Kidney (tissue), 14 donors: ENCODE data around the gene ACER1. TPM values are rescaled to one million over a fixed set of nuclear protein-coding genes. Genes with fewer than 3 reads are reported as not detected.
A peak's percentile ranks its signal among the peaks of the same experiment; 100 is the strongest.
"Not testable (repeated sequence)": the region's sequence is repeated elsewhere in the genome, so short reads cannot be mapped to it uniquely, and the experiment has no call there.

Experiments used
- DNase-seq, 5 donors: peaks; one replicate each; pipeline ENCODE4 v3.0.0-alpha.2; 2013 to 2020
- FAIRE-seq: peaks from 2 replicates; lab custom pipeline; 2012; peaks lifted over from hg19 to GRCh38; lab: Jason Lieb, UNC
- H3K27ac ChIP-seq, 2 donors: one replicate each; pipeline ENCODE4 v1.7.0; 2013; ENCODE audit warnings: low read depth in 2 of 2, low read length in 2 of 2, inconsistent platforms in 1 of 2
- H3K27me3 ChIP-seq: one replicate; pipeline ENCODE4 v1.7.1; 2013; ENCODE audit warnings: low read length, inconsistent platforms; ENCODE audit not compliant: control insufficient read depth, insufficient read depth
- H3K36me3 ChIP-seq, 3 donors: one replicate each; pipeline versions ENCODE4 v1.7.0 to v1.7.1; 2013; ENCODE audit warnings: low read length in 3 of 3, control low read depth in 1 of 3, inconsistent platforms in 1 of 3; ENCODE audit not compliant: insufficient read depth in 3 of 3, control insufficient read depth in 2 of 3
- H3K4me1 ChIP-seq, 3 donors: one replicate each; pipeline versions ENCODE4 v1.7.0 to v1.7.1; 2013; ENCODE audit warnings: low read length in 3 of 3, inconsistent platforms in 1 of 3, low read depth in 1 of 3; ENCODE audit not compliant: control insufficient read depth in 2 of 3, insufficient read depth in 2 of 3
- H3K4me3 ChIP-seq, 3 donors: one replicate each; pipeline versions ENCODE4 v1.7.0 to v1.8.1; 2013; ENCODE audit warnings: low read length in 3 of 3, control low read depth in 1 of 3, inconsistent platforms in 1 of 3
- H3K9ac ChIP-seq, 3 donors: one replicate each; pipeline versions ENCODE4 v1.7.0 to v1.7.1; 2013; ENCODE audit warnings: low read length in 3 of 3, control low read depth in 1 of 3, inconsistent platforms in 1 of 3
- H3K9me3 ChIP-seq, 3 donors: one replicate each; pipeline versions ENCODE4 v1.7.0 to v1.7.1; 2013; ENCODE audit warnings: low read length in 3 of 3, control low read depth in 1 of 3, inconsistent platforms in 1 of 3; ENCODE audit not compliant: control insufficient read depth in 2 of 3, insufficient read depth in 1 of 3
- intact Hi-C: fragments of 100-400 bp; cut with DNase I; formaldehyde crosslinking; loops from one replicate; pipeline ENCODE4 v1.11.1; 2022
- polyA plus RNA-seq: library from polyadenylated mRNA; stranded (reverse); fragments of 350-450 nt; fragmentation: Illumina TruSeq; extraction: RNeasy Lipid Tissue Mini Kit (QIAGEN cat#74804); gene quantifications from one replicate; pipeline ENCODE4 v1.2.3, GENCODE V29; 2014; ENCODE audit warnings: low read depth, low replicate concordance; ENCODE audit not compliant: insufficient read depth
- total RNA-seq: library from RNA; stranded (reverse); fragmentation: NEBNext Ultra II Directional; extraction: Animal tissue kit (Norgen Biotek cat#: 25700); gene quantifications from one replicate; pipeline ENCODE4 v1.2.1, GENCODE V29; 2021
- TF ChIP-seq, protein P1 (sequence below): IDR thresholded peaks from 3 replicates; pipeline ENCODE4 v1.5.1; 2012; ENCODE audit warnings: mild to moderate bottlenecking, moderate library complexity, borderline replicate concordance; ENCODE audit not compliant: insufficient read depth; ENCODE audit errors: extremely low read depth
- donor health status: control.
- donor health status: control.
- donor health status: control.
- donor health status: control.
- donor health status: control.
- donor health status: DM: yes; HTN: yes; CAD: no.
- donor health status: Normal renal cell carcinoma (clear cell type).

The ACER1 gene
- total and polyA plus RNA-seq, 2 donors from 2014 or later = not detected

DNA sequence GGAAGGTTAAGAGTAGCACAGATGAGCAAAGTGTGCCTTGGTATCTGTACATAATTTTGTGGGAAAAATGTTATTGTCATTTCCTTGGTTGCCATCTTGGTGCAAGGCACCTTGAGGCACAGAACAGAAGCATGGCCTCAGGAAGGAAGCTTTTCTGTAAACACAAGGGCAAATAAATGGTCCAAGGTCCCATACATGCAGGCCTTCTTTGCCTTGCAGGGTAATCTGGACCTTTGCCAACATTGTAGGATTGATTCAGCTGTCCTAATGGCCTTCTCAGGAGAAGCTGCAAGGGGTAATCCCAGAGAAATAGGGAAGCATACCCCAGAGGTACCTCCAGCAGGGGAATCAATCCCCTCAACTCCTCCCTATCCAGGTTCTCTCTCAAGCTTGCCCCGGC lies 44.7 kb downstream of the ACER1 start:
- no peak overlapping the region for H3K27ac ChIP-seq
- H3K4me3 ChIP-seq = no peak overlapping the region
- H3K36me3 ChIP-seq = no peaks in the 10 kb centered on the region
- H3K9ac ChIP-seq = no peak overlapping the region
- TF ChIP-seq, protein P1, sequence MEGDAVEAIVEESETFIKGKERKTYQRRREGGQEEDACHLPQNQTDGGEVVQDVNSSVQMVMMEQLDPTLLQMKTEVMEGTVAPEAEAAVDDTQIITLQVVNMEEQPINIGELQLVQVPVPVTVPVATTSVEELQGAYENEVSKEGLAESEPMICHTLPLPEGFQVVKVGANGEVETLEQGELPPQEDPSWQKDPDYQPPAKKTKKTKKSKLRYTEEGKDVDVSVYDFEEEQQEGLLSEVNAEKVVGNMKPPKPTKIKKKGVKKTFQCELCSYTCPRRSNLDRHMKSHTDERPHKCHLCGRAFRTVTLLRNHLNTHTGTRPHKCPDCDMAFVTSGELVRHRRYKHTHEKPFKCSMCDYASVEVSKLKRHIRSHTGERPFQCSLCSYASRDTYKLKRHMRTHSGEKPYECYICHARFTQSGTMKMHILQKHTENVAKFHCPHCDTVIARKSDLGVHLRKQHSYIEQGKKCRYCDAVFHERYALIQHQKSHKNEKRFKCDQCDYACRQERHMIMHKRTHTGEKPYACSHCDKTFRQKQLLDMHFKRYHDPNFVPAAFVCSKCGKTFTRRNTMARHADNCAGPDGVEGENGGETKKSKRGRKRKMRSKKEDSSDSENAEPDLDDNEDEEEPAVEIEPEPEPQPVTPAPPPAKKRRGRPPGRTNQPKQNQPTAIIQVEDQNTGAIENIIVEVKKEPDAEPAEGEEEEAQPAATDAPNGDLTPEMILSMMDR = no peak
- no peaks in the 10 kb centered on the region for H3K27me3 ChIP-seq
- H3K4me1 ChIP-seq = no peaks in the 10 kb centered on the region
- no peak for DNase-seq
- no peak for FAIRE-seq
- peaks cover 1 to 52% (median 17%) of the 10 kb centered on the region in 3 donors for H3K9me3 ChIP-seq
- intact Hi-C loops = no loop called here

DNA sequence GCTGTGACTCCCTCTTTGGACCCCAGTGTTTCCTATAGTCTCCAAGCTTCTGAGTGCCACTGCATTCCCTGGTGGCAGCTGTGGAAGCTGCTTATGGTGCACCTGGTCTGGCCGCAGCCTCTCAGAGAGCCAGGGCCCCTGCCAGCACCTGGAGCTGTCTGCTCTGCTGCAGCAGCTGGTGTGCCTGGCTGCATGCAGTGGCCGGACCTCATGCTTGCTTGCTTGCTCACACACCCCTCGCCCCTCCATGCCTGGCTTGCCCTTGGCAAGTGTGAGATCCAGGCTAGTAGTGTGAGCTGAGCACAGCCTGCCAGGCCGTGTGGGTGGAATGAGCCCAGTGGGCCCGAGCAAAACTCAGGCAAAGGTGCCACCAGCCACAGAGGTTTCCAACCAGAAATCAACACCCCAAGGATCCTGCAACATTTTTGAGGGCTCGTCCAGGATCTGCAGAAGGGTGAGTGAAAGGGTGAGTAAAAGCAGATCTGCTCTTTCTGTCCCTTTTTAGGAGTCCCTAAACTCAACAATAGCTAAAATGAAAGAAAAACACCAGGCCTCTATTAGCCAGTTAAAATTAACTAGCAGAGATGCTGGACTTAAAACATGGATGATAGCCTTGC lies 46.0 kb downstream of the ACER1 start:
- no peak for FAIRE-seq
- H3K4me3 ChIP-seq = peak overlapping the region in 1 of 3 donors; percentile 5
- H3K27ac ChIP-seq = no peak overlapping the region
- H3K9ac ChIP-seq = no peak overlapping the region
- TF ChIP-seq, protein P1 = no peak
- H3K9me3 ChIP-seq = peaks cover 1 to 43% (median 14%) of the 10 kb centered on the region in 3 donors
- H3K4me1 ChIP-seq = no peaks in the 10 kb centered on the region
- DNase-seq = peak in 1 of 5 donors; percentile 21
- intact Hi-C loops = no loop called here
- no peaks in the 10 kb centered on the region for H3K27me3 ChIP-seq
- H3K36me3 ChIP-seq = no peaks in the 10 kb centered on the region

GRCh38 chr19:6286676-6287075 lies 46.7 kb downstream of the ACER1 start:
- H3K27me3 ChIP-seq = no peaks in the 10 kb centered on the region
- H3K9me3 ChIP-seq = peaks cover 0 to 36% (median 11%) of the 10 kb centered on the region in 3 donors
- H3K9ac ChIP-seq = no peak overlapping the region
- TF ChIP-seq, protein P1 = no peak
- intact Hi-C loops = no loop called here
- H3K36me3 ChIP-seq = no peaks in the 10 kb centered on the region
- H3K4me3 ChIP-seq = no peak overlapping the region
- H3K4me1 ChIP-seq = no peaks in the 10 kb centered on the region
- FAIRE-seq (no peak), DNase-seq (no peak)
- H3K27ac ChIP-seq = no peak overlapping the region

- H3K4me3 ChIP-seq, H3K9me3 ChIP-seq, intact Hi-C loops, FAIRE-seq, DNase-seq, H3K9ac ChIP-seq, H3K27me3 ChIP-seq, H3K36me3 ChIP-seq, H3K27ac ChIP-seq: not testable (repeated sequence)
- peaks cover 0 to 16% (median 13%) of the 10 kb centered on the region in 3 donors for H3K4me1 ChIP-seq
These were observed 51.0 kb downstream of the ACER1 start for GRCh38 chr19:6282393-6282792.
